Coronary artery (tissue), 2 donors: Measurements from ENCODE around the gene PRR7.

ENCODE experiments used
- DNase-seq: peaks from one replicate; pipeline ENCODE4 v3.0.0-alpha.2; 2017; ENCODE audit warnings: low spot score
- H3K27ac ChIP-seq, 2 donors: fragments of 200-600 bp; sonication (generic); one replicate each; pipeline ENCODE4 v1.5.1; 2016 to 2019
- H3K4me3 ChIP-seq: fragments of 200-600 bp; sonication (generic); 2 replicates; pipeline ENCODE4 v1.5.1; 2016; ENCODE audit warnings: mild to moderate bottlenecking, moderate library complexity
- CTCF ChIP-seq: fragments of 200-600 bp; sonication (generic); IDR thresholded peaks from one replicate; pipeline ENCODE4 v1.5.1; 2019; ENCODE audit warnings: antibody characterized with exemption

PRR7 gene

DNA sequence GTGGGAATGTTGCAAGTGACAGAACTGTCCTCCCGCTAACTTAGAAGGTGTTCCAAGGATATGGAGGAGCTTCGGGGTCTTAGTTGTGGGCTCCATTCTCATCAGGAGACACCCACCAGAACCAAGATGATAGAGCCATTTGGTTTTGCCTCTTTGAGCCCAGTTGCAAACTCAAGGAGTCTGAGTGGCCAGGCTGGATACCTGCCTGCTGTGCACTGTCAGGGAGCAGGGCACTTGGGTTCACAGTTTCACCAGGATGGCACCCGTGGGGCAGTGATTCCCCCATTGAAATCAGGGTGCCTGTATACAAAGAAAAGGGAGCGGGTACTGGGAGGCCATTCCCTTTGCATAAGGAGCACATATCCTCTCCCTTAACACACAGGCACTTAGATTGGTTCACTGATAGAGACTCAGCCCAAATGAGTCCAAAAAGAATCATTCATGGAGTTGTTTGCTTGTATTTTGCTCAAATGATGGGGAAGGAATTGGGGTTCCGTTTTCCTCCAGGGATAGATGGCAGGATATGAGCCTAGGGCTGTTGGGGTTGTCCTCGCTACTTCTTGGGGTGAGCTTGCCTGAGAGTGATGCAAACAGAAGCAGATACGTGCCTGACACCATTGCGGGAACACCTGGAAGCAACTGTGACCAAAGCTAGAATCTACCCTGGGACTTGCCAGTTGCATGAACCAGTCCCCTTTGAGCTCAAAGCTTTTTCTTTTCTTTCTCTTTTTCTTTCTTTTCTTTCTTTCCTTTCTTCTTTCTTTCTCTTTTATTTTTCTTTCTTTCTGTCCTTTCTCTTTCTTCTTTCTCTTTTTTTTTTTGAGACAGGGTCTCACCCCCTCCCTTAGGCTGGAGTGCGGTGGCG lies 1.3 kb upstream of the PRR7 start:
- TF ChIP-seq CTCF: no peak
- no peak for DNase-seq
- Histone ChIP-seq H3K4me3 (no peak overlapping the region), H3K27ac (no peak overlapping the region)

GRCh38 chr5:177445917-177446199 lies 756 bp upstream of the PRR7 start:
- no peak for DNase-seq
- peak overlapping the region; percentile 88 for H3K4me3 ChIP-seq
- TF ChIP-seq CTCF: no peak
- H3K27ac ChIP-seq: no peak overlapping the region

GRCh38 chr5:177447066-177447610 lies 524 bp downstream of the PRR7 start:
- H3K27ac ChIP-seq: no peak overlapping the region
- no peak for TF ChIP-seq CTCF
- peak overlapping the region; percentile 88 for H3K4me3 ChIP-seq
- DNase-seq: no peak

DNA sequence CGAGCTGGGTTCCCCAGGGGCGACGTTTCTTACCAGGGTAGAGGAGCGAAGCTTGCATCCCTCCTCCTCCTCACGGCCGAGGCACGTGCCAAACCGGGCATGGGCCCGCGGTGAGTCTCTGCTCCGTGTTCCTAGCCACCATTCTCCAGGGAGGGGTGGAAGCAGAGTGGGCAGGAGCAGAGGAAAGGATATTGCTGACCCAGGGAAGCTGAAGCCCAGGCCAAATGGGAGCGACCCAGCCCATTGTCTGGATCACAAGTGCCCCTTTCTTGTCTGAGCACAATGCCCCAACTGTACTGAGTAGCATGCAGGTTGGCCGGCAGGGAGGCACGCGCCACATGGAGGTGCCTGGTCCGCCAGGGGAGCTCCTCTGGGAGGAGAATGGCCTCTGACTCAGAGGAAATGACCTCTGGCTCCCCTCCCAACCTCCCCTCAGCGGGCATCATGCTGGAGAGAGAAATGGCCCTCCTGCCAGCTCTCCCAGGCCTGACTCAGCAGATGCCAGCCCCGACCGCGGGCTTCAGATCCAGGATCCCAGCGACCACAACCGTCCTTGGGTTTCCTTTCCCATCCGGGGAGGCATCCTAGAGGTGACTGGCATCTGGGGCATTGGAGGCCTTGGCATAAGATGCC lies 1.1 kb downstream of the PRR7 start:
- no peak overlapping the region for H3K27ac ChIP-seq
- DNase-seq: no peak
- no peak for TF ChIP-seq CTCF
- H3K4me3 ChIP-seq: peak overlapping the region; percentile 88

- no peak for DNase-seq
- Histone ChIP-seq H3K4me3 (no peak overlapping the region), H3K27ac (no peak overlapping the region)
- no peak for TF ChIP-seq CTCF
These were observed 1.8 kb downstream of the PRR7 start for GRCh38 chr5:177448244-177448950.

- DNase-seq: no peak
- no peak for TF ChIP-seq CTCF
- H3K4me3 ChIP-seq: no peak overlapping the region
- no peak overlapping the region for H3K27ac ChIP-seq
These were observed 2.8 kb downstream of the PRR7 start for GRCh38 chr5:177449140-177450061.
